Neural cell (in vitro differentiated cells): ENCODE results near the gene SOAT1.

Source experiments
- CTCF ChIP-seq: fragments of 450-650 bp; IDR thresholded peaks from 2 replicates; pipeline ENCODE4 v1.5.1; 2014; ENCODE audit warnings: antibody characterized with exemption, mild to moderate bottlenecking, moderate library complexity; ENCODE audit not compliant: poor library complexity, severe bottlenecking
- EP300 ChIP-seq: fragments of 450-650 bp; conservative IDR thresholded peaks from 2 replicates; pipeline ENCODE4 v1.6.1; 2014; ENCODE audit warnings: antibody characterized with exemption, mild to moderate bottlenecking, moderate library complexity; ENCODE audit not compliant: poor library complexity, severe bottlenecking
- EZH2 ChIP-seq: fragments of 200-600, 300-800 bp; shearing (Covaris generic), sonication (generic); IDR thresholded peaks from 2 replicates; pipeline ENCODE4 v1.6.1; 2014; ENCODE audit warnings: antibody characterized with exemption, low read length, borderline replicate concordance, mild to moderate bottlenecking; ENCODE audit not compliant: insufficient read depth, poor library complexity, severe bottlenecking
- RAD21 ChIP-seq: fragments of 450-650 bp; conservative IDR thresholded peaks from 2 replicates; pipeline ENCODE4 v1.6.1; 2014; ENCODE audit warnings: antibody characterized with exemption, mild to moderate bottlenecking, moderate library complexity
- REST ChIP-seq: IDR thresholded peaks from 2 replicates; pipeline ENCODE4 v1.6.1; 2012; ENCODE audit warnings: borderline replicate concordance
- TAF1 ChIP-seq: IDR thresholded peaks from 2 replicates; pipeline ENCODE4 v1.6.1; 2012; ENCODE audit warnings: low read depth

- TF ChIP-seq CTCF (no peak), RAD21 (no peak), EP300 (no peak), TAF1 (no peak), EZH2 (no peak), REST (no peak)
Observed at GRCh38 chr1:179393721-179394120, 100.1 kb downstream of the SOAT1 start.
